ENCODE results near the gene RAB11FIP3.

DNA sequence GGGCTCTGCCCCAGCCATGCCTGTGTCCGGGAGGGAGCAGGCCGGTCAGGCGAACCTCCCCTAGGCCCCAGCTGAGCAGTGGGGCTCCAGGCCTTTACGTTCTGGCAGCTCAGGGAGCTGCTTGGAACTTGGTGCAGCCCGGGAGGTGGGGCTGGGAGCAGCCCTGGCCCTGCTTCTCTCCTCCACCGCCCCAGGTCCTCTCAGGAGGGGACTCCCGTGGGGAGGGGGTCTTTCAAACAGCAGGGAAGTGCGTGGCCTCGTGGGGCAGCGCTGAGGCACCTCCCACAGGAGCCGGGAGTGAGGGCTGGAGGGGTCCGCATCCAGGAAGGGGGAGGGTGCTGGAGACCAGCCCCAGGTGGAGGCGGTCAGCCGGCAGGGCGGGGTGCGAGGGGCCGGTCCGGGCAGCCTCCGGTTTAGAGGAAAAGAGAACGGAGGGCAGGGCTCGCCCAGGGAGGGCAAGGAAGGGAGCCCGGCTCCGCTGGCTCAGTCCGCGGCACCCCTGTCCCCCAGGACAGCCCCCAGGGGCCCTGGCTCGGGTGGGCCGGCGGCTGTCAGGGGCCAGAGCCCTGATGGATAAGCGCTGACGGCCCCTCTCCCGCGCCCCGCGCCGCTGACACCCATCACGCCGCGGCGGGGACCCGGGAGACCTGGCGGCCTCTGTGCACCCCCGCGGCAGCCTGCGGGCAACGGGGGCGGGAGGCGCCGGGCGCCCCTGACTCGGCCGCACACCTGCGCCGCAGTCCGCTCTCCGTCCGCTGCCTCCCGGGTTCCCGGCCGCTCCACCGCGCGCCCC, 134.2 kb downstream of the RAB11FIP3 start:
- TF ChIP-seq, protein P1, sequence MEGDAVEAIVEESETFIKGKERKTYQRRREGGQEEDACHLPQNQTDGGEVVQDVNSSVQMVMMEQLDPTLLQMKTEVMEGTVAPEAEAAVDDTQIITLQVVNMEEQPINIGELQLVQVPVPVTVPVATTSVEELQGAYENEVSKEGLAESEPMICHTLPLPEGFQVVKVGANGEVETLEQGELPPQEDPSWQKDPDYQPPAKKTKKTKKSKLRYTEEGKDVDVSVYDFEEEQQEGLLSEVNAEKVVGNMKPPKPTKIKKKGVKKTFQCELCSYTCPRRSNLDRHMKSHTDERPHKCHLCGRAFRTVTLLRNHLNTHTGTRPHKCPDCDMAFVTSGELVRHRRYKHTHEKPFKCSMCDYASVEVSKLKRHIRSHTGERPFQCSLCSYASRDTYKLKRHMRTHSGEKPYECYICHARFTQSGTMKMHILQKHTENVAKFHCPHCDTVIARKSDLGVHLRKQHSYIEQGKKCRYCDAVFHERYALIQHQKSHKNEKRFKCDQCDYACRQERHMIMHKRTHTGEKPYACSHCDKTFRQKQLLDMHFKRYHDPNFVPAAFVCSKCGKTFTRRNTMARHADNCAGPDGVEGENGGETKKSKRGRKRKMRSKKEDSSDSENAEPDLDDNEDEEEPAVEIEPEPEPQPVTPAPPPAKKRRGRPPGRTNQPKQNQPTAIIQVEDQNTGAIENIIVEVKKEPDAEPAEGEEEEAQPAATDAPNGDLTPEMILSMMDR (IDR thresholded peaks at IDR 0.05), result no peak
- no peak for TF ChIP-seq POLR2A (IDR thresholded peaks at IDR 0.05)

All from heart left ventricle (tissue), 13 donors.